ENCODE results near the gene DRD4. TPM values are rescaled to one million over a fixed set of nuclear protein-coding genes. Genes with fewer than 3 reads are reported as not detected.

Gene DRD4
- total RNA-seq, 1 experiment from 2014 or later: not detected

DNA sequence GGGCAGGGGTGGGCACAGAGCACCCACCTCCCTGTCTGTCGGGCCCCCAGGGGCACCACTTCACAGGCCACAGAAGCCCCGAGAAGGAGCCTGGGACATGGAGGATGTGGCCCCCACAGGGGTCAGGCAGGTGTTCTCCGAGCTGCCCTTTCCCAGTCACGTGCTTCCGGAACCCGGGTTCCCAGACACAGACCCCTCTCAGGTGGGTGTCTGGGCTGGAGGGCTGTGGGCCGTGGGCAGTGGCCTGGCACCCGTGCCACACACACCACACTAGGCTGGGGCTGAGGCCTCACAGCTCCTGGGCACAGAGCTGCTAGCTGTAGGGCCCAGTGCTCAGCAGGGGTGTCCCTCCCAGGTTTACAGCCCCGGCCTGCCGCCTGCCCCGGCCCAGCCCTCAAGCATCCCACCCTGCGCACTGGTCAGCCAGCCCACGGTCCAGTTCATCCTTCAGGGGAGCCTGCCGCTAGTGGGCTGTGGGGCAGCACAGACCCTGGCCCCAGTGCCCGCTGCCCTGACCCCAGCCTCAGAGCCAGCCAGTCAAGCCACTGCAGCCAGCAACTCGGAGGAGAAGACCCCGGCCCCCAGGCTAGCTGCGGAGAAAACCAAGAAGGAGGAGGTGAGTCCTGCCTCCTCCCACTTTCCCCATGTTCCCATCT is 26.8 kb upstream of the DRD4 start:
- no peak for DNase-seq (ENCODE audit: low spot score)

DNA sequence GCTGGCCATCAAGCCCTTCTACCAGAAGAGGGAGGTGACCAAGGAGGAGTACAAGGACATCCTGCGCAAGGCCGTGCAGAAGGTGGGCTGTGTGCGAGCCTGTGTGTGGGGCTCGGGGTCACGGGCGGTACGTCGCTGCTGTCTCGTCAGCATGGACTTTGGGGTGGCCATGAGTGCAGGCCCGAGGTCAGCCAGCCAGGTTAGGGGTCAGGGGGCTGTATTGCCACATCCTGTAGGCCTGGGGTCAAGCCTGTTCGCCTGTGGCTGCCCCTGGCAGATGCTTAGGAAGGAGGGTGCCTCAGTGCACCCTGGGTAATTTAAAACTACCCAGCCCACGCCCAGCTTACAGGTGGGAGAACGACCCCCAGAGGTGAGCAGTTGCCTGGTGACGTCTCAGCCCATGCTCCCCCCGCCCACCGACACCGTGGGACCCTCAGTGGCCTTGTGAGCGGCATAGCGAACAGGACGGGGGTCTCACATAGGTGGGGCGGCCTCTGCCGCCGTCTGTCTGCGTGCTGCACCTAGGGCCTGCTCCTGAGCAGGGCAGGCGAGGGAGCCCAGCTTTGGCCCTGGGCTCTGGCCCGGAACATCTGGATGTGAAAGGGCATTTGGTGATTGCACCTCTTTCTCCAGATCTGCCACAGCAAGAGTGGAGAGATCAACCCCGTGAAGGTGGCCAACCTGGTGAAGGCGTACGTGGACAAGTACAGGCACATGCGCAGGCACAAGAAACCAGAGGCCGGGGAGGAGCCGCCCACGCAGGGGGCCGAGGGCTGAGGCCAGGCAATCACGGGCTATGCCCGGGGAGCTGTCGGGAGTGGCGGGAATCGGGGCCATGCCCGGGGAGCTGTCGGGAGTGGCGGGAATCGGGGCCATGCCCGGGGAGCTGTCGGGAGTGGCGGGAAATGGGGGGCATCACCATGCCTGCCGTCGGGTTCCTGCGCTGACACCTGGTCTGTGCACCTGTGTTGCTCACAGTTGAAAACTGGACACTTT is 25.8 kb upstream of the DRD4 start:
- no peak for DNase-seq (ENCODE audit: low spot score)

DNA sequence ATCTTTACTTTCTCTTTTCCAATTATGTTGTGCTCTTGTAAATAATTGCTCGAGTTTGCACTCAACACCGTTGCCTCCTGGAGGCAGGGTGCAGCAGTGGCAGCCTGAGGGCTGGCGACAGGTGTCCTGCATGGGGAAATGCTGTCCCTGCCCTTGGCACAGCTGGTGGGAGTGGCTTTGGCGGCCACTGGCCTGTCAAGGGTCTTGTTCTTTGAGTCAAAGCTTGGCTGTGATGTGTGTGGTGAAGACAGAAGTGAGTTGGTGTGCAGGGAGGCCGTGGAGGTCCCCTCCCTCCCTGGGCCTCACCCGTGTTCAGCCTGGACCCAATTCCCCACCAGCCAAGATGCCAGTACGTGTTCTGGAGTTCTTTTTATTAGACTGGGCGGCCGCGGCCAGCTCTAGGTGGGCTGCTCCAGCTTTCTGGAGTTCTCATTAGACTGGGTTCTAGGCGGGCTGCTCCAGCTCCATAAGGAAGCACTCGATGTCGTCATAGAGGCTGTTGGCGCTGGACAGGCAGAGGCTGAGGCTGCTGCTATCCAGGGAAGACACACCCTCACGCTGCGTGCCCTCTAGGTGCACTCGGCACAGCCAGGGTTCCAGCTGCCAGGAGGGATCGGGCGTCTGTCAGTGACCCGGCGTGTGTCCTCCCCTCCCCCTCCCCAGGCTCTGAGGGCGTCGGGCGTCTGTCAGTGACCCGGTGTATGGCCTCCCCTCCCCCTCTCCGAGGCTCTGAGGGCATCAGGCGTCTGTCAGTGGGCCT is 24.7 kb upstream of the DRD4 start:
- peak; percentile 43 for DNase-seq (ENCODE audit: low spot score)

DNA sequence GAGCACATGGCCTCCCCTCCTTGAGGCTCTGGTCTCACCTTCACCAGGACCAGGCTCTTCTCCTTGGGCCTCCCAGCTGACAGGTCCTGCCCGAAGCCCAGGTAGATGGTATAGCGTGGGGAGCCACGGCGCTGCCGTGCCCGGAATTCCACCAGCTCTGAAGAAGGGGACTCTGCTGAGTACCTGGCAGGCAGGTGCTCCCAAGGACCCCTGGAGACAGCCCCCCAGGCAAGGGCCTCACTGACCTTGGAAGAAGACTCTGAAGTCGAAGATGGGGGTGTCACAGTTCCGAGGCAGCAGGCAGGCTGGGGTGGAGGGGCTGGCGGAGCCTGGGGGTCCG is 24.1 kb upstream of the DRD4 start:
- no peak for DNase-seq (ENCODE audit: low spot score)

DNA sequence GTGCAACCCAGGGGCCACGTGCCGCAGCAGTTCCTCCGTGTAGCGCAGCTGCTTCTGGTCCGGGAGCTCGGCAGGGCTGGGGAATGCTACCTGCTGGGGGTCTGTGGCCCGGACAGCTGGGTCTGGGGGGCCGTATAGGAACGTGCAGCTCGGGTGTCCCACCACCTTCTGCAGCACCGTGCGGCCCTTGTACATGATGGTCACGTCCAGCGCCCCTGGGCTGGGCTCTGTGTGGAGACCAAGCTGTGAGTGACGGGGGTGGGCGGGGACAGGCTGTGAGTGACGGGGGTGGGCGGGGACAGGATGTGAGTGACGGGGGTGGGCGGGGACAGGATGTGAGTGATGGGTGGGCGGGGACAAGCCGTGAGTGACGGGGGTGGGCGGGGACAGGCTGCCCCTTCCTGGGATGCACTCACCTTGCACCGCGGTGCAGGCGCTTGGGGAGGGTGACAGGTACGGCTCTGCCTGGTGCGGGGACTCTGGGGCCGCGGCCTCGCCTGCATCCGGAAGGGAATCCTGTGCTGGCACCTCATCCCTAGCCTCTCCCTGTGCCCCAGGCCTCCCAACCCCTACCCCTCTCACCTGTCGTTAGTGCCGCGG is 23.6 kb upstream of the DRD4 start:
- DNase-seq (ENCODE audit: low spot score): no peak

DNA sequence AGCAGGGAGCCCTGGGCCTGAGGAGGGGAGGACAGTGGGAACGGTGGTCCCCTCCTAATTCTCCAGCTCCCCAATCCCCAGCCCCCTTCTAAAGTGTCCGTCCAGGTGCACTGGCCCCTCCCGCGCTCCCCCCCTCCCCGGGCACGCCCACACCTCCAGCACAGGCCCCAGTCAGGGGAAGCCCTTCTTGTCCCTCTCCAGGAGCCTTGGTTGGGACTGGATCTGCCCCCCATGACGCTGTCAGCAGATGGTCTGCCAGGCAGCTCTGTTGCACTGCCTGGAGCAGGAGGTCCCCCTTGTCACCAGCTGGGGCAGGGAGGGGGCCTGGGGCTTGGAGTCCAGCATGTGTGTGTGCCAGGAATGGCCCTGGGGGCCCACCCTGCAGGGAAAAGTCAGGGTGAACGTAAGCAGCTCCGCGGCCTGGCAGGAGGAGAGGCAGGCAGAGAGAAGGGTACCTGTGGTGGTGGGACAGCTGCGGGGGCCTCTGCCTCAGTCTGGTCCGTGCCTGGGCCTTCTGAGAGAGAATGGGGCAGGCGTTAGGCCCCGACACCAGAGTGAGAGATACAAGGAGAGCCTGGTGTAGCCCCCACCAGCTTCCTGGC is 22.9 kb upstream of the DRD4 start:
- DNase-seq (ENCODE audit: low spot score): no peak

DNA sequence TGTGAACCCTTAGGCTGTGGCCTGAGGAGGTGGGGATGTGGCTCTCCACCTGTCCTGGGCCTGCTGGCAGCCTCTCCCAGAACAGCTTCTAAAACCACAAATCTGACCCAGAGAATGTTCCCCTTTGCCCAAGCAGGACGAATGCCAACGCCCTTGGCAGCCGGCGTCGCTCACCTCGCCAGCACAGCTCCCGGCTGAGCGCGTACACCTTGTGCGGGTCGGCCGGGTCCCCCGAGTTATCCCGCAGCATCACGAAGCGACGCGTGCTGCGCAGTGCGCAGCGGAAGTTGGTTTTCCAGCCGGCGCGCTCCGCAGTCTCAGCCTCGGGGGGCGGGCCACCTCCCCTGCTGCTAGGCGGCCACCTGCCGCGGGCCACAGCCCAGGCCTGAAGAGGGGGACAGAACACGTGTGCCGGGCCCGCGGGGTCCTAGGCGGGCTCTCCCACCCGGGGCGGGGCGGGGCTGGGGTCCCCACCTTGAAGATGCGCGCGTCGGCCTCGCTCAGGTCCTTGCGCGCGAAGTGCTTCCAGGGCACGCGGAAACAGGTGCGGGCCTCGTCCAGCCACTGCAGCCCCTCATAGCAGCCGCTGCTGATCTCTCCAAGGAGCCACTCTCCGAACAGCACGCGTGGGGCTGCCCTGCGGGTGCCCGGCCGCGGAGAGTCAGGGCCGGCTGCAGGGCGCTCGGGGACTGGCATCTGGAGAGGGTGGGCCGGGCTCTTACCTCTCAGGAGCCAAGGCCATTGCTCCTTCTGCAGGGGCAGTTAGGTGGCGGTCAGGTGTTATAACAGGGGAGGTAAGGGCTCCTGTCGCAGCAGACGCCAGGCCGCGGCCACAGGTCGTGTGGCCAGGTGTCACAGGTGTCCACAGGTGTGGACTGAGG is 22.2 kb upstream of the DRD4 start:
- no peak for DNase-seq (ENCODE audit: low spot score)

DNA sequence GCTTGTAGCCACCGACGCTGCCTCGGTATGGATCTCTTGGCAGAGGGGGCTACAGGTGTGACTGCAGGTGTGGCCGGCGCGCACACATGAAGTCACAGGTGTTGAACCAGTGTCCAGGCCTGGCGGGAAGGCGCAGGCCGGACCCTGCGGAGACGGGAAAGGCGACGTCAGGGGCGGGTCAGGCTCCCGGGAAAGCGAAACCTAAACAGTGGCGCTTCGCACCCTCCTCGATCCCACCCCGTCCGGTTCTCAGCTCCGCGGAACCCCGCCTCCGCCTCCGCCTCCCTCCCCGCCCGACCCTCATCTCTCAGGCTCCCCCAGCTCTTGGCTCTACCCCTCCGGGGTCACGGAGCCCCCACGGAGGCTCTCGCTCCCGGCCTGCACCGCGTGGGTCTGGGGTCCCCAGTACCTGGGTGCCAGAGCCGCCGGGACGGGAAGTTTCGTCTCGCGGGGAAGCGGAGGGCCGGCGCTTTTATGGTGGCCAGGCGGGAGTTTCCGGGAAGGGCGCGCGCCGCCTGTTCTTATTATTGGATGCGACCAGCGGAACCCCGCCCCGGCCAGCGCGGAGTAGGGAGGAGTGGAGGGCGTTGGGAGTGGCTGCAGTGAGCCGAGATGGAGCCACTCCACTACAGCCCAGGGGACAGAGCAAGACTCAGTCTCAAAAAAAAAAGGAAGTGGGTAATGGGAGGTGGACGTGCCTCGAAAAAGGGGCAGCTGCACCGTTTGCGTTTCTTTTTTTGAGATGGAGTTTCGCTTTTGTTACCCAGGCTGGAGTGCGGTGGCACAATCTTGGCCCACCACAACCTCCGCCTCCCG is 21.4 kb upstream of the DRD4 start, which contains the start of gene IRF7:
Gene IRF7, minus strand, starts transcription at position 447 of the 816 bp plus-strand sequence. CDS start 586 bp downstream, outside the sequence.
- DNase-seq (ENCODE audit: low spot score): peak; percentile 80

DNA sequence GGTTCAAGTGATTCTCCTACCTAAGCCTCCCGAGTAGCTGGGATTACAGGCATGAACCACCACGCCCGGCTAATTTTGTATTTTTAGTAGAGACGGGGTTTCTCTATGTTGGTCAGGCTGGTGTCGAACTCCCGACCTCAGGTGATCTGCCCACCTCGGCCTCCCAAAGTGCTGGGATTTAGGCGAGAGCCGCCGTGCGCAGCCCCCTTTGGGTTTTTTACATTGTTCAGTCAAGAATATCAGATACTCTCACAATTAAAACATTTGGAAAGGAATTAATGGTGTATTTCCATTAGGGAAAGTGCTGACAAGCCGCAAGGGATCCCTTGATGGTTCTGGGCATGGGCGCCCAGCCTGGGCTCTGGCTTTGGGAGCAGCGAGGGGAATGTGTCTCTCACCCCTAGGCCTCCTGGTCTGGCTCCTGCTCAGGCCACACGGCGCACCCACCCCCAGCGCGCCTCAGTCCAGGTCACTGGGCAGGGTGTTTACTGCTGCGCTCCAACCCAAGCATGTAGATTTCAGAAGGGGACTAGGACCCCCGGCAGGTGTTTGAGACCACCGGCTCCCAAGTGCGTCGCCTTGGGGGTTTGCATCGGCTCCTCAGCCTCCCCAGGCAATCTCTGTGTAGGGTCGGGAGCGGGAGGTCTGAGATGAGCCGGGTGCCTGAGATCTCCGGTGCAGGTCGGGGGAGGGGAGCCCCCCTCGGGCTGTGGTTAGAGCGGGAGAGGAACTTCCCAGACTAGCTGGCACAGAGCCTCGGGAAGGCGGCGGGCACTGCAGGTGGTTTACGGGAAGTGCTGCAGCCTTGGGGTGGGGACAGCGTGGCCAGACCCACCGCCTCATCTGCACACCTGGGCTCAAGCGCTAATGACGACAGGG is 20.5 kb upstream of the DRD4 start:
- DNase-seq (ENCODE audit: low spot score): no peak

DNA sequence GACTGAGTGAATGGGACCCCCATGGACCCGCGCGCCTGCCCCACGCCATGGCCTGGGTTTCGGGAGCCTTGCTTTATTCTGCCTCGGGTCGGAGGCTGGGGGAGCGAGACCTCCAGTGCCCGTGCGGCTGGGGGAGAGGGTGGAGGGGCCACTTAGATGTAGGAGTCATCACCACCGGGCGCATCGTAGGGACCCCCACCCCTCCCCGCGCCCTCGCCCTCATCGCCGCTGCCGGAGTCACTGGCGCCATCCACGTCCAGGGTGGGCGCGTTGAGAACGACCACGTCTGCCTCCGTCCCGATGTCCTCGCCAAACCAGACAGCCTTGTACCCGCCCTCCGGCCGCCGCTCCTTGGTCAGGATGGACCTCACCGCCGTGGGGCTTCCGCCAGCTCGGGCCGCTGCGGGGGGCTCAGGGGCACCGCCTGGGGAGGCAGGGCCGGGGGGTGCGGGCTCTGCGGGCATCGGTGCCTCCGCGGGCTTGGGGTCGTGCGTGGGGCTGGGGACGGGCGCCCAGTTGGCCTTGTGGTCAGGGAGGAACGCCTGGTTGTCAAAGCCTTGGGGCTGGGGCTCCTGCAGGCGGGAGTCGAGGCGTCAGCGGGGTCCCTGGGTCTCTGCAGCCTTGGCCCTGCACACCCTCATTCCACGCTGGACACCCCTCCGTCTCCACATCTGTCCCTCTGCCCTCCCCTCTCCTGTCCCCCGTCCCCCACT is 19.7 kb upstream of the DRD4 start:
- DNase-seq (ENCODE audit: low spot score): no peak

DNA sequence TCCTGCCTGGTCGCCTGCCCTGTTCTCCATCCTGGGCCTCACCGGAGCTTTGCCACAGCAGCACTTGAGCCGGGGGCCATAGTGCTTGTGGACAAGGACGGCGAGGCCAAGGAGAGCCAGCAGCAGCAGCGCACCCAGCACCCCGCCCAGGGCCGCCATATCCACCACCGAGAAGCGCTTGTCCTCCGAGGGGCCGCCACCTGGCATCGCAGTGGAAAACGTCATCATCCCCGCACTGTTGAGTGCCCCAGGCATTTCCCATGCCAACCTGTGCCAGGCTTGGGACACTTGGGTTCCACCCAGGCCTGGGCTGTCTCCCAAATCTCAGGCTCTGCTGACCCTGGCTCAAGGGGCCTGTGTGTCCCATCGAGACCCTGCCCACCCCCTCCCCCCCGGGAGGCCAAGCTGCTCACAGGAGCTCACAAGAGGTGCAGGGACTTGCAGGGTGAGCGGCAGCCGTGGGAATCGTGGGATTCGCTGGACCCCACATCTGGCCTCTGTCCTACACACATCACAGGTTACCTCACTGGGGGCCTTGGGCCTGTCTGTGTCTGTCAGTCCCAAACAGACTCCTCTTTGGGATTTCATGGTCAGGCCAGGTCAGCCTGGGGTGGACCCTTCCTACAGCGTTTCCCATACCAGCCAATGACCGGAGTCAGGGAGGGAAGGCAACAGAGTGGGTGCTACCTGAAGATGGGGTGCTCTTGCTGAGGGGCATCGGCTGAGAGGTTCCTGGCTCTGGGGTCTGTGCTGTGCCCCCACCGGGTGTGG is 19.0 kb upstream of the DRD4 start:
- DNase-seq (ENCODE audit: low spot score): no peak

DNA sequence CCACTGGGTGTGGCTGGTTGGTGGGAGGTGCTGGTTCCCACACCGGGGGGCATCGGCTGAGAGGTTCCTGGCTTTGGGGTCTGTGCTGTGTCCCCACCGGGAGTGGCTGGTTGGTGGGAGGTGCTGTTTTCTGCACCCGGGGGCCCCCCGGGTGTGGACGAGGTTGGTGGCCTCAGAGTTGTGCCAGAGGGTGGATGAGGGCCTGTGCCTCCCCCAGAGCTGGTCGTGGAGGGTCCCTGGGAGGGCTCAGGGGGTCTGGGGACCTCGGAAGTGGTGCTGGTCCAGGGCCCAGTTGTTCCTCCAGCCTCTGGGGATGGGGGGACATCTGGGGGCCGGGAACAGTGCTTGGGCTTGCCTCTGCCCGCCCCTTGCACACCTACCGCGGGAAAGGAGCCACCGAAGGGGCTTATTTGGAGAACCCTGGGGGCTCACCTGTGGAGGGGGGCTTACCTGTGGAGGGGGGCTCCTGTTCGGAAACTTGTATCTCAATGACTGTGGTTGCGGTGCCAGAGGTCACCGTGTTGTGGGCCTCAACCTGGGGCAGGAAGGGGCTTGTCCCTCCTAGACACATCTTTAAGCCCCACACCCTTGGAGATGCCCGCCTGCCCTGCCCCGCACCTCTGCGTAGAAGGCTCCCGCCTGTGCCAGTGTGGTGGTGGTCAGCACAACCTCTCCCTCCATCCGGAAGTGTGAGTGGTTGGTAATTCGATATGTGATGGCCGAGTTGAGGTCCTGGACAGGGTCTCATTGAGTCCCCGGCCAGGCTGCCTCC is 18.0 kb upstream of the DRD4 start:
- no peak for DNase-seq (ENCODE audit: low spot score)

DNA sequence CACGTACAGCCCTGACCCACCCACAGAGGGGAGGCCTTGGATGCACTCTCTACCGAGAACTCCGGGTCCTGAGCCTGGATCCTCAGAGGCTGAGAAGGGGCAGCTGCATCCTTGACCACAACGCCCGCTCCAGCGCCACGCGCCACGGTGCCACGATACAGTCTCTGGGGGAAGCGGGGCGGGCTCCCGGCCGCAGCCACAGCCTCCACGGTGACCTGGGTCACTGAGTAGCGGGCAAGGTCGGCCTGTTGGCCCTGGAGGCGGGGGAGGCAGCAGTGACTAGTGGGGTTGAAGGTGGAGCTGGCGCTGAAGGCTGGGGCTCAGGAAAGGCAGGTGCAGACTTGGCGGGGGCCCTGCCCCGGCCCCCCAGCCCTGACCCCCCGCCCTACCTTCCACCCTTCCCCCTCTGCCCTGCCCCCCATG is 17.4 kb upstream of the DRD4 start:
- no peak for DNase-seq (ENCODE audit: low spot score)

DNA sequence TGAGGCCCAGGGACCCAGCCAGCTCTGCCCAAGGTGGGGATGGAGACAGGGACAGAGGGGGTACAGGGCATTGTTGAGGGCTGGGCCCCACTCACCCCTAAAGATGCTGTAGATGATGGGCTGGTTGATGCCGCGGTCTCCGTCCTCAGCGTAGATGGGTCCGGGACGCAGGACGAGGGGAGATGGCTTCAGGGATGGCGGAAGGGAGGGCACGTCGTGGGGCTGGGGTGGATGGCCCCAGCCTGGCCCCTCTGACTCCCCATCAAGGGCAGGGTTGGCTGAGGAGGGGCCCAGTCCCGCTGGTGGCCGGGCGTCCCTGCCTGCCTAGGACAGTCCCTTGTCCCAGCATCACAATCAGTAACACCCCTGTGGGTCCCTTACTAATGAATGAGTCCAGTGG is 16.9 kb upstream of the DRD4 start:
- DNase-seq (ENCODE audit: low spot score): no peak

DNA sequence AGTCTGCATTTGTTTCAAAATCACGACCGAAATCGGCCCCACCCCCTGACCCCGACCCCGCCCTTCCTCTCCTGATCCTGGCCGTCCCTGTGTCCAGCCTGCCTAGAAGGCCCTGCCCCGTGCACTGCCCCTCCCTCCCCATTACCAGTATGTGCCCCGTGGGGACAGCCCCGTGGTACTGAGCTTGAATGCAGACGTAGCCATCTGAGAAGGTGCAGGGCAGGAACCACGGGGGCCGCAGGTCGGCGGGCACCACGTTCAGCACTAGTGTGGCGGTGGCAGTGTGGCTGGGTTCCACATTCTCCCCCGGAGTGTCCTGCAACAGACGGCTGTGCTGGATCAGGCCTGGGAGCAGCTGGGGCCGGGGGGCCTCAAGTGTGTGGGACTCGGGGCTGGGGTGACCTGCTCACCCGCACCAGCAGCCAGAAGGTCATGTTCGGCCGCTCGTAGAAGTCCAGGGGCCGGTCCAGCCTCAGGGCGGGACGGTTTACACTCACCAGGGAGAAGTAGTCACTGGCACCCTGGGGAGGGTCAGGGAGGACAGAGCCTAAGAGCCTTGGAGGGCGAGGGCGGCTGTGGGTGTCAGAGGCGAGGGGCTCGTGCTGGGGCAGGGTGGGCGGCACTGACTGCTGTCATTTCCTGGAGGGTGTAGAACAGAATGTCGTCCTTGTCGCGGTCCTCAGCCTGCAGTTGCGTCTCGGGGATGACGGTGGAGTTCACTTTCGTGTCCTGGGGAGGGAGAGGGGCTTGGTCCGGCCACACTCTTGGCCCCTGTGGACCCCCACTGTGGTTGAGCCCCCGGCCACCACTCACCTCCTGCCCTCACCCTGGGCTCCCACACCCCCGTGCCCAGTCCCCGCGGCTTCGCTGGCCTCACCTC is 15.9 kb upstream of the DRD4 start:
- DNase-seq (ENCODE audit: low spot score): no peak
